PFSK-1 (cell line): ENCODE data around the gene DNAJC6.

ENCODE experiments used
- FOXP2 ChIP-seq: optimal IDR thresholded peaks from 2 replicates; pipeline ENCODE3; 2011; ENCODE audit warnings: borderline replicate concordance, control low read depth, inconsistent platforms; ENCODE audit not compliant: insufficient read depth; ENCODE audit errors: extremely low read length, extremely low read depth
- POLR2AphosphoS5 ChIP-seq: IDR thresholded peaks from 2 replicates; pipeline ENCODE4 v1.6.1; 2012; ENCODE audit warnings: low read depth, mild to moderate bottlenecking, control low read depth, low read length, moderate library complexity
- SIN3A ChIP-seq: IDR thresholded peaks from 2 replicates; pipeline ENCODE4 v1.6.1; 2012; ENCODE audit warnings: mild to moderate bottlenecking, low read length, moderate library complexity, borderline replicate concordance; ENCODE audit not compliant: insufficient read depth
- TAF1 ChIP-seq: IDR thresholded peaks from 2 replicates; pipeline ENCODE4 v1.6.1; 2012; ENCODE audit warnings: low read length, control low read depth, borderline replicate concordance; ENCODE audit not compliant: insufficient read depth
- TF ChIP-seq, protein P1 (sequence below), 2 experiments: IDR thresholded peaks; 2 replicates each; pipeline versions ENCODE4 v1.6.1 to v1.8.0; 2011 to 2012; ENCODE audit warnings: low read depth in 2 of 2, low read length in 2 of 2, control low read depth in 1 of 2, inconsistent platforms in 1 of 2, mild to moderate bottlenecking in 1 of 2, moderate library complexity in 1 of 2; ENCODE audit not compliant: insufficient read depth in 1 of 2

The DNAJC6 gene

DNA sequence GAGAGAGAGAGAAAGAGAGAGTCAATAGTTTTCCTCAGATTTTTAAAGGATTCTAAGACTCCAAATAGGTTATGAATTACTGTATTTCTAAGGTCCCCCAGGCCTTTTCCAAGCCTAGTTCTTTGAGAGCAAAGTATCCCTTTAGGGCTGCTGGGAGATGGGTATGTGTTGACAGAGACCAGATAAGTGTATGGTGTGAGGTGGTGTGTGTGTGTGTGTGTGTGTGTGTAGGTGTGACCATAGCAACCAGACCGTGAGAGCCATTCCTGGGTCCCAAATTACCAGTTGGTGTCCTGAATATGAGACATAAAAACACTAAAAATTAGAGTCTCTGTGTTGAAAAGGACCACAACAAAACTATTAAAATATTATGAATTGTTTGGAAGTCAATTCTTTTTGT lies 41.7 kb upstream of the DNAJC6 start:
- TF ChIP-seq, protein P1, sequence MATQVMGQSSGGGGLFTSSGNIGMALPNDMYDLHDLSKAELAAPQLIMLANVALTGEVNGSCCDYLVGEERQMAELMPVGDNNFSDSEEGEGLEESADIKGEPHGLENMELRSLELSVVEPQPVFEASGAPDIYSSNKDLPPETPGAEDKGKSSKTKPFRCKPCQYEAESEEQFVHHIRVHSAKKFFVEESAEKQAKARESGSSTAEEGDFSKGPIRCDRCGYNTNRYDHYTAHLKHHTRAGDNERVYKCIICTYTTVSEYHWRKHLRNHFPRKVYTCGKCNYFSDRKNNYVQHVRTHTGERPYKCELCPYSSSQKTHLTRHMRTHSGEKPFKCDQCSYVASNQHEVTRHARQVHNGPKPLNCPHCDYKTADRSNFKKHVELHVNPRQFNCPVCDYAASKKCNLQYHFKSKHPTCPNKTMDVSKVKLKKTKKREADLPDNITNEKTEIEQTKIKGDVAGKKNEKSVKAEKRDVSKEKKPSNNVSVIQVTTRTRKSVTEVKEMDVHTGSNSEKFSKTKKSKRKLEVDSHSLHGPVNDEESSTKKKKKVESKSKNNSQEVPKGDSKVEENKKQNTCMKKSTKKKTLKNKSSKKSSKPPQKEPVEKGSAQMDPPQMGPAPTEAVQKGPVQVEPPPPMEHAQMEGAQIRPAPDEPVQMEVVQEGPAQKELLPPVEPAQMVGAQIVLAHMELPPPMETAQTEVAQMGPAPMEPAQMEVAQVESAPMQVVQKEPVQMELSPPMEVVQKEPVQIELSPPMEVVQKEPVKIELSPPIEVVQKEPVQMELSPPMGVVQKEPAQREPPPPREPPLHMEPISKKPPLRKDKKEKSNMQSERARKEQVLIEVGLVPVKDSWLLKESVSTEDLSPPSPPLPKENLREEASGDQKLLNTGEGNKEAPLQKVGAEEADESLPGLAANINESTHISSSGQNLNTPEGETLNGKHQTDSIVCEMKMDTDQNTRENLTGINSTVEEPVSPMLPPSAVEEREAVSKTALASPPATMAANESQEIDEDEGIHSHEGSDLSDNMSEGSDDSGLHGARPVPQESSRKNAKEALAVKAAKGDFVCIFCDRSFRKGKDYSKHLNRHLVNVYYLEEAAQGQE (IDR thresholded peaks at IDR 0.05; ENCODE audit: insufficient read depth in 1 of 2, low read depth in 2 of 2, low read length in 2 of 2): no peak
- TF ChIP-seq SIN3A (no peak), POLR2AphosphoS5 (no peak), FOXP2 (no peak), TAF1 (no peak)

DNA sequence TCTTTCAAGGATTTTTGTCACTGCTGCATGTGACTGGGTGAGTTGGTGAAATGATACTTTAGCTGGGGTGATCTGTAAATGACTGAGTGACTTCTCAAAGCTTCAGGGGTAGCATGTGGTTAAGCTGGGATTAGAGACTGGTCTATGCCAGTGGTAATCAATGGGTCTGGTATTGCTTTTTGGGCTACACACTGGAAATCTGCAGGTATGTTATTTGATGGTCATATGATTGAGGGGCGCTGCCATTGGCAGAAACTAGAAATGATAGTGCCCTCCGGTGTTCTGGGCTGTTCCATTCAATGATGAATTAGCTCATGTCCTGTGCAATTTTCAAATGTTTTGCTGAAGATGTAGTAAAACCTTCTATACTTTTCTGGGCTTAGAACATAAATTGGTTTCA lies 39.7 kb upstream of the DNAJC6 start:
- TF ChIP-seq, protein P1 (IDR thresholded peaks at IDR 0.05; ENCODE audit: insufficient read depth in 1 of 2, low read depth in 2 of 2, low read length in 2 of 2): no peak
- TF ChIP-seq TAF1 (no peak), SIN3A (no peak), FOXP2 (no peak), POLR2AphosphoS5 (no peak)

DNA sequence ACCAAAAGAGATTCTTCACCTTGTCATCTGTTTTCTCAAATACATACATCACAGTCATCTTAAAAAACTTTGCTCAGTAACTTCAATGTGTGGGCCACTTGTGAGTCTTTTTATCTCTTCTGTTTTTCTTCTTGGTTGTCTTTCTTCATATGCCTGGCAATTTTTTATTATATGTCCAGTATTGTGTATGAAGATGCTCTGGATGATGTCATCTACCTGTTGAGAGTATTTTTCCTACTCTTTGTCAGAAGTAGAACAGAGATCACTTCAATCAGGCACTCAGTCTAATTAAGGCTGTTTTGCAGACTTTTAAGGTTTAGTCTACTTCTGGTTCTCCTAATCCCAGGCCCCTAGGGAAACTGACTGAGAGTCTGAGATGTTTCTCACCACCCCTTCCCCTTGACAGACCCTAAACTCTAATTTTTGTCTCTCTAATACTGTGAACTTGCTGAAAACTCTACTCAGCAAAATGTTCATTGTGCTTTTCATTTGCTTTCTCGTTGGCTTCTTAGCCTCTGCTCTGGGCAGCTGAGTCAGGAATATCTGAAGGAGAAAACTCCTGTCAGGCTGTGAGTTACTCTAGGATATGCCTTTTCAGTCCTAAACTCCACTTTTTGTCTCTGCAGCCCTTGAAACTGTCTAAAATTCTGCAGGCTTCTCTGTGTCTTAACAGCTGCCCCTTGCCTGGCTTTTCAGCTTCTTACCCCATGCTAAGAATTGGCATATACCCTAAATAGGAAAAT lies 33.0 kb upstream of the DNAJC6 start:
- TF ChIP-seq POLR2AphosphoS5 (no peak), TAF1 (no peak), FOXP2 (no peak), SIN3A (no peak)
- TF ChIP-seq, protein P1 (IDR thresholded peaks at IDR 0.05; ENCODE audit: insufficient read depth in 1 of 2, low read depth in 2 of 2, low read length in 2 of 2): no peak

DNA sequence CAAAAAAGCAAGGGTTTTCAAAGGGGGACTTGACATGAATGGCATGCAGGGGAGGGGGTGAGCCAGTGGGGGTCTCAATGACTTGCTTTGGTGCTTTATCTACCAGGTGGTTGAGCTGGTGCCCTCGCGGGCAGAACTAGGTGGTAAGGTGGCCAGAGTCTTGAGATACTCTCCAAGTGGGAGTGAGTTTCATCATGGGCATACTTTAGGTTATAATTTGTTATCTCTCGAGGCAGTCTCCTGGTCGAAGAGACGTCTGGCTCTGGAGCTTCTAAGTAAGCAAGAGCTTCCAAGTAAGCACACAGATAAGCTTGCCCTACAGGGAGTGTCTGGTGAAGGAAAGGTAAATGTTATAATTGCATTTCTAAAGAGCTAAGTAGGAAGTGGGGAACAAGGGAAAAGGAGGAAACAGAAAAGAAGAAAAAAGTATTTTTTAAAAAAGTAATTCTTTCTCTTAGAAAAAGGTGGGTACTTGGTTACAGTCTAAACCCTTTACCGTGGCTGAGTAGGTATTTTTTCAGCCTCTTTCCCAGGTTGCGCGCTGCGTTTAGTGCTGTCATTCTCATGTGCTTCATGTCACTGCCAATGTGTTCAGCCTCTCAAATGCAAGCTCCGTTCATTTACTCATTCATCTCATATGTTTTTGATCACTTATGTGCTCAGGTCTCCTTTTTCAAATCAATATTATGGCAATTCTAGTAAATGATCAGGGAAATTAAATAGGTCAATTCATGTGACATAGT lies 31.6 kb upstream of the DNAJC6 start:
- TF ChIP-seq POLR2AphosphoS5 (no peak), TAF1 (no peak), SIN3A (no peak)

DNA sequence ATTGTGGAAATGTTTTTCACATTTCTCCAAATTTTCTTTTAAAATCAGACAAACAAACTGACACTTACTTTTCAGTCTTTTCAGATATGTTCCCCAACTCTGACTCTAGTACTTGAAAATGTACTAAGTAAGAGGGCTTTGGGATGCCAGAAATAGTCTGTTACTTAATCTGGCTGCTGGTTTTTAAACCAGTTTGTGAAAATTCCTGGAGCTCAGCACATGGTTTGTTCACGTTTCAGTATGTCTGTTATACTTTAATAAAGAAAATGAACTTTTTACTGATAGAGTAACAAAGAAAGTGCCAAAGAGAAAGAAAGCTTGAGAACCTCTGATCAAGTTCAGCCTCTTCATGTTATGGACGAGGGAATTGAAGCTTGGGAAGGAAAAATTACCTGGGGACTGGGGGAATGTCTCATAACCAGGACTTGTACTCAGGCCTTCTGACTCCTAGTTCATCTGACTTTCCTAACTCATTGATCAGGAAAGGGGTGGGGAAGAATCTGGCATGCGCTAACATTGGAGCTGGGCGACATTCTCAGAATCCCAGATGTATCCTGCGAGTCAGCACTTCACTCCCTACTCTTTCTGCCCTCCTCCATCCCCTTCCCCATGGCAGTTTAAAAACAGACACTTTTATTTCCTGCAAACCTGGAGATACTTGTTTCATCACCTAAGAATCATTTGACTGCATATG lies 30.8 kb upstream of the DNAJC6 start:
- TF ChIP-seq, protein P1 (IDR thresholded peaks at IDR 0.05; ENCODE audit: insufficient read depth in 1 of 2, low read depth in 2 of 2, low read length in 2 of 2): no peak
- no peak for TF ChIP-seq TAF1
- TF ChIP-seq SIN3A: no peak
- no peak for TF ChIP-seq POLR2AphosphoS5
